Measurements from ENCODE around the gene ZC3H4.

ZC3H4 gene

DNA sequence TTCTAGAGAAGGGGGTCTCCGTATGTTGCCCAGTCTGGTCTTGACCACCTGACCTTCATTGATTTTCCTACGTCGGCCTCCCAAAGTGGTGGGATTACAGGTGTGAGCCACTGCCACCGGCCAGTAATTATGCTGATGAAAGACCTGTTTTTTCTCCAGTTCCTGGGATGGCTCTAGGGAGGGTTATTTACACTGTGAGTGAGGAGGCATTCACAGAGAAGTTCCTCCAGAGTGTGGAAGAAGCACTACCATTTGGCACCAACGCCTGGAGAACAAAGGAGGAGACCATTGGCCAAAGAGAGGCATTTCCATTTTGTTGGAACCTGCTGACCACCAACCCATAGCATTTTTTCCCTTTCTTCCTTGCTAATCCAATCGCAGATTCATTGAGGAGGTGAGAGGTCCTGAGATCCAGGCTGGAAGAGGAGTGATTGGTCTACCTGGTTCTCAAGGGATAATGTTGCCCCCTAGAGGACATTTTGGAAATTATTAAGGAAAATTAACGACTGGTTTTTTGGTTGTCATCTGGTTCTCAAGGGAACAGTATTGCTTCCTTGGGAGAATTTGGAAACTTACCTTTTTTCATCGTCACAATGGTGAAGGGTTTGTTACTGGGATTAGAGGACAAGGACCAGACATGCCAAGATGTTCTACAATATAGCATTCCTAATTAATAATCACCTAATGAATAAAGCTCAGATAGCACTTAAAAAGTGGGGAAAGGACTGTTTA, 11.5 kb upstream of the ZC3H4 start:
- TF ChIP-seq, protein P1, sequence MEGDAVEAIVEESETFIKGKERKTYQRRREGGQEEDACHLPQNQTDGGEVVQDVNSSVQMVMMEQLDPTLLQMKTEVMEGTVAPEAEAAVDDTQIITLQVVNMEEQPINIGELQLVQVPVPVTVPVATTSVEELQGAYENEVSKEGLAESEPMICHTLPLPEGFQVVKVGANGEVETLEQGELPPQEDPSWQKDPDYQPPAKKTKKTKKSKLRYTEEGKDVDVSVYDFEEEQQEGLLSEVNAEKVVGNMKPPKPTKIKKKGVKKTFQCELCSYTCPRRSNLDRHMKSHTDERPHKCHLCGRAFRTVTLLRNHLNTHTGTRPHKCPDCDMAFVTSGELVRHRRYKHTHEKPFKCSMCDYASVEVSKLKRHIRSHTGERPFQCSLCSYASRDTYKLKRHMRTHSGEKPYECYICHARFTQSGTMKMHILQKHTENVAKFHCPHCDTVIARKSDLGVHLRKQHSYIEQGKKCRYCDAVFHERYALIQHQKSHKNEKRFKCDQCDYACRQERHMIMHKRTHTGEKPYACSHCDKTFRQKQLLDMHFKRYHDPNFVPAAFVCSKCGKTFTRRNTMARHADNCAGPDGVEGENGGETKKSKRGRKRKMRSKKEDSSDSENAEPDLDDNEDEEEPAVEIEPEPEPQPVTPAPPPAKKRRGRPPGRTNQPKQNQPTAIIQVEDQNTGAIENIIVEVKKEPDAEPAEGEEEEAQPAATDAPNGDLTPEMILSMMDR (conservative IDR thresholded peaks at IDR 0.05; ENCODE audit: low read depth, low read length), result peak; percentile 66
- H3K4me3 ChIP-seq (ENCODE audit: low read depth, low read length), result no peak overlapping the region
- peak; percentile 86 for DNase-seq (ENCODE audit: low read depth)

DNA sequence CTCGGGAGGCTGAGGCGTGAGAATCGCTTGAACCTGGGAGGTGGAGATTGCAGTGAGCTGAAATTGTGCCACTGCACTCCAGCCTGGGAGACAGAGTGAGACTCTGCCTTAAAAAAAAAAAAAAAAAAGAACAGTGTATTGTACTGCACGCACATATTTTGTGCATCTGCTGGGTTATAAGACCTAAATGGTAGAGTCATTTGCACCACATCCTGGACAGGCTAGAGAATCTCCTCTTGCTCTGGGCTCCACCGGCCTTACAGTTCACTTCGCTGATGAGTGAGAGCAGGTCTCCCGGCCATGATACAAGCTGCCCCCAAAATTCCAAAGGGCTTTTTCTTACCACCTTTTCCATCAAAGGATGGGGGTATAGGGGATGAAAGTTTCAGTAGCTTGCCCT, 9.8 kb upstream of the ZC3H4 start:
- TF ChIP-seq, protein P1 (conservative IDR thresholded peaks at IDR 0.05; ENCODE audit: low read depth, low read length), result no peak
- H3K4me3 ChIP-seq (ENCODE audit: low read depth, low read length), result no peak overlapping the region
- no peak for DNase-seq (ENCODE audit: low read depth)

- peak; percentile 82 for DNase-seq (ENCODE audit: low read depth)
- TF ChIP-seq, protein P1 (conservative IDR thresholded peaks at IDR 0.05; ENCODE audit: low read depth, low read length), result no peak
- no peak overlapping the region for H3K4me3 ChIP-seq (ENCODE audit: low read depth, low read length)
Observed at GRCh38 chr19:47122359-47123335, 9.1 kb upstream of the ZC3H4 start.

DNA sequence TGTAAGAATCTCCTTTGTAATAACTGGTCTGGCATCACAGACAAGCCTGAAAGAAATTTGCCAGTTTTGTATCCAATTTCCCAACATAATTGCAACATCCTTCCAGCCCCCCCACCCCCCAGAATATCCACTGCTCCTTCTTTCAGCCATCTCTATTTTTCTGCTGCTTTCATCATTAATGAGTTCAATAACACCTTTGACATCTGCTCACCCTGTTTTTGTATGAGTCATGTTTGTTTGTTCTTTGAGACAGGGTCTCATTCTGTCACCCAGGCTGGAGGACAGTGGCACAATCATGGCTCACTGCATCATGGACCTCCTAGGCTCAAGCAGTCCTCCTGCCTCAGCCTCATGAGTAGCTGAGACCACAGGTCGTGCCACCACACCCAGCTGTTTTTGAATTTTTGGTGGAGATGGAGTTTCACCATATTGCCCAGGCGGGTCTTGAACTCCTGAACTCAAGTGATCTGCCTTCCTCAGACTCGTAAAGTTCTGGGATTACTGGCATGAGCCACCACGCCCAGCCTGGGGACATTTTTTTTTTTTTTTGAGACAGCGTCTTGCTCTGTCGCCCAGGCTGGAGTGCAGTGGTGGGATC, 7.0 kb upstream of the ZC3H4 start:
- TF ChIP-seq, protein P1 (conservative IDR thresholded peaks at IDR 0.05; ENCODE audit: low read depth, low read length), result no peak
- DNase-seq (ENCODE audit: low read depth), result no peak
- no peak overlapping the region for H3K4me3 ChIP-seq (ENCODE audit: low read depth, low read length)

DNA sequence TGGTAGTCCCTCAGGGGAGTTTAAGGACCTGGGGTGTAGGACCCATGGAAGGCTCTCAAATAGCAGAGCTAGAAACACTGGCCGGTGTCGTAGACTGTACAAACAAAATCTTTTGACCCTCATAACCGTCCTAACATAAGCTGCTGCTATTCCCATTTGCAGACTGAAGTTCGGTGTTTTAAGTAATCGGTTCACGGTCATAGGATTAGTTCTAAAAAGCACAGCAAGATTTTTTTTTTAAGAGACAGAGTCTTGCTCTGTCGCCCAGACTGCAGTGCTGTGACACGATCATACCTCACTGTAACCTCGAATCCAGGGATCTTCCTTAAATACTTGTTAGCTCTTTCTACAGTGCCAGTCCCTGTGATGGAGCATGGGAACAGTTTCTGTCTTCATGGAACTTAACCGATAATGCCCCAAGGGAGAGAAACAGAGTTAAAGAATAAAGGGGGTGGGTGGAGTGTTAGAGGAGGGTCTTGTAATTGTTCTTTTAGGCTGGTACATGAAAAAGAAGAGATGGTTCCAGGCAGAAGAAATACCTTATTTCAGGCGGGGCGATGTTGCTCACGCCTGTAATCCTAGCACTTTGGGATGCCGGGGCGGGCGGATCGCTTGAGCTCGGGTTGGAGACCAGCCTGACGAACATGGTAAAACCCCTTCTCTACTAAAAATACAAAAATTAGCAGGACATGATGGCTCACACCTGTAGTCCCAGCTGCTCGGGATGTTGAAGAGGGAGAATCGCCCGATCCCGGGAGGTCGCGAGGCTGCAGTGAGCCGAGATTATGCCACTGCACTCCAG, 475 bp upstream of the ZC3H4 start:
- peak overlapping the region; percentile 79 for H3K4me3 ChIP-seq (ENCODE audit: low read depth, low read length)
- TF ChIP-seq, protein P1 (conservative IDR thresholded peaks at IDR 0.05; ENCODE audit: low read depth, low read length), result no peak
- no peak for DNase-seq (ENCODE audit: low read depth)
